MCF 10A (cell line): ENCODE results near the gene FAN1. TPM values are rescaled to one million over a fixed set of nuclear protein-coding genes. Genes with fewer than 3 reads are reported as not detected.

ENCODE experiments used
- BruUV-seq: library from RNA; stranded (reverse); fragments of 400-500 nt; replicated peaks from 2 replicates; lab custom pipeline; 2021; lab: Mats Ljungman, UMichigan
- CTCF ChIA-PET: fragments of 300-600 bp; sonication (Branson Sonifier 250); formaldehyde crosslinking; extraction: SDS; loops from one replicate; lab custom pipeline; 2021; ENCODE audit warnings: antibody characterized with exemption, inconsistent platforms; lab: Yijun Ruan, JAX
- POLR2A ChIA-PET: fragments of 300-600, 350-650 bp; sonication (Branson Sonifier 250); formaldehyde crosslinking; extraction: SDS; loops from one replicate; lab custom pipeline; 2020; ENCODE audit warnings: antibody characterized with exemption, inconsistent platforms; lab: Yijun Ruan, JAX
- DNase-seq: peaks from one replicate; pipeline ENCODE4 v3.0.0-alpha.2; 2018; ENCODE audit not compliant: unreplicated experiment
- H3K27ac Mint-ChIP-seq: one replicate; pipeline ENCODE4 v1.8.0; 2022; ENCODE audit warnings: mild to moderate bottlenecking, low read depth, mixed read lengths; ENCODE audit not compliant: unreplicated experiment
- H3K27me3 Mint-ChIP-seq: one replicate; pipeline ENCODE4 v1.8.0; 2022; ENCODE audit warnings: mixed read lengths; ENCODE audit not compliant: insufficient read depth, unreplicated experiment
- H3K36me3 Mint-ChIP-seq: one replicate; pipeline ENCODE4 v1.8.0; 2022; ENCODE audit warnings: mild to moderate bottlenecking, moderate library complexity, mixed read lengths; ENCODE audit not compliant: insufficient read depth, unreplicated experiment
- H3K4me1 Mint-ChIP-seq: one replicate; pipeline ENCODE4 v1.8.0; 2022; ENCODE audit warnings: mixed read lengths; ENCODE audit not compliant: insufficient read depth, unreplicated experiment
- H3K4me3 Mint-ChIP-seq: one replicate; pipeline ENCODE4 v1.8.0; 2022; ENCODE audit warnings: mild to moderate bottlenecking, moderate library complexity, mixed read lengths; ENCODE audit not compliant: unreplicated experiment
- H3K9me3 Mint-ChIP-seq: one replicate; pipeline ENCODE4 v1.8.0; 2022; ENCODE audit warnings: mixed read lengths; ENCODE audit not compliant: unreplicated experiment
- intact Hi-C: fragments of 100-400 bp; cut with micrococcal nuclease; formaldehyde crosslinking; loops from 2 replicates; pipeline ENCODE4 v1.14.1; 2022
- total RNA-seq: library from RNA; stranded (reverse); gene quantifications from 2 replicates; pipeline ENCODE4 v1.2.3, GENCODE V29; 2022
- TF ChIP-seq, protein P1 (sequence below): fragments of 200-600 bp; IDR thresholded peaks from one replicate; pipeline ENCODE4 v1.8.0; 2022; ENCODE audit warnings: antibody characterized with exemption, mild to moderate bottlenecking; ENCODE audit not compliant: unreplicated experiment

FAN1 gene
- total RNA-seq, 1 experiment from 2014 or later: 22.4 TPM

DNA sequence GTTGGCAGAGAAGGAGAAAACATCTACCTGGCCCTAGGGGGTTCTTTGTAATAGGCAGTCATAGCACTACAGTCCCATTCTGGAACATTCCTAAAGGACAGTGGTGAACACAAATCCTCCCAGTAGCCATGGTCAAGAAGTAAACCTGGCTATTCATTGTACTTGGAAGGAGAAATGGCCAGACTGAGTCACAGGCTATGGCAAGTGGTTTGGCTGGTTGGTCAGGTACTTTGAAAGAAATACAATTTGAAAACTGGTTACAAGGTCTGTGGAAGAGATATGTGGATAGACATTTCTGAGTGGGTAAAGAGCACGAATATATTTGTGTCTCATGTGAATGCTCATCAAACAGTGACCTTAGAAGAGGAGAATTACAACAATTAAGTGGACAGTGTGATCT, 33.0 kb upstream of the FAN1 start:
- Mint-ChIP-seq H3K4me3 (no peak overlapping the region), H3K9me3 (no peaks in the 10 kb centered on the region), H3K4me1 (no peaks in the 10 kb centered on the region), H3K27ac (no peak overlapping the region), H3K36me3 (no peaks in the 10 kb centered on the region), H3K27me3 (no peaks in the 10 kb centered on the region)
- ChIA-PET CTCF (interaction anchor here (4.2 kb wide), 1 partner anchor 12 kb away, joined by 25 read pairs; no protein-coding TSS in a partner anchor), POLR2A (no interaction called here)
- intact Hi-C loops: loop anchor here (1.0 kb wide), 1 partner anchor 11 kb away; no protein-coding TSS in a partner anchor
- no TSS peak for BruUV-seq
- DNase-seq: no peak
- TF ChIP-seq, protein P1, sequence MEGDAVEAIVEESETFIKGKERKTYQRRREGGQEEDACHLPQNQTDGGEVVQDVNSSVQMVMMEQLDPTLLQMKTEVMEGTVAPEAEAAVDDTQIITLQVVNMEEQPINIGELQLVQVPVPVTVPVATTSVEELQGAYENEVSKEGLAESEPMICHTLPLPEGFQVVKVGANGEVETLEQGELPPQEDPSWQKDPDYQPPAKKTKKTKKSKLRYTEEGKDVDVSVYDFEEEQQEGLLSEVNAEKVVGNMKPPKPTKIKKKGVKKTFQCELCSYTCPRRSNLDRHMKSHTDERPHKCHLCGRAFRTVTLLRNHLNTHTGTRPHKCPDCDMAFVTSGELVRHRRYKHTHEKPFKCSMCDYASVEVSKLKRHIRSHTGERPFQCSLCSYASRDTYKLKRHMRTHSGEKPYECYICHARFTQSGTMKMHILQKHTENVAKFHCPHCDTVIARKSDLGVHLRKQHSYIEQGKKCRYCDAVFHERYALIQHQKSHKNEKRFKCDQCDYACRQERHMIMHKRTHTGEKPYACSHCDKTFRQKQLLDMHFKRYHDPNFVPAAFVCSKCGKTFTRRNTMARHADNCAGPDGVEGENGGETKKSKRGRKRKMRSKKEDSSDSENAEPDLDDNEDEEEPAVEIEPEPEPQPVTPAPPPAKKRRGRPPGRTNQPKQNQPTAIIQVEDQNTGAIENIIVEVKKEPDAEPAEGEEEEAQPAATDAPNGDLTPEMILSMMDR: no peak

DNA sequence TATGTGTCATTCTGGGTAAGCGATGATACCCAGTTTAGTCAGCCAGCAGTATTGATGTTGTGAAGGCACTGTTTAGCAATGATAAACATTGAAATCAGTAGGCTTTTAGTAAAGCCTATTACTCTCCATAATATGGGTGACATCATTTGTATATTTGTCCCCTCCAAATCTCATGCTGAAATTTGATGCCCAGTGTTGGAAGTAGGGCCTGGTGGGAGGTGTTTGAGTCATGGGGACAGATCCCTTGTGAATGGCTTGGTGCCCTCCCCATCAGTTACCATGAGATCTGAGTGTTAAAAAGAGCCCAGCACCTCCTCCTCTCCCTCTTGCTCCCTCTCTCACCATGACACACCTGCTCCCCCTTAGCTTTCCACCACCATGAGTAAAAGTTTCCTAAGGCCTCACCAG, 31.4 kb upstream of the FAN1 start:
- intact Hi-C loops: no loop called here
- H3K4me1 Mint-ChIP-seq: no peaks in the 10 kb centered on the region
- no peak for DNase-seq
- no peaks in the 10 kb centered on the region for H3K27me3 Mint-ChIP-seq
- H3K27ac Mint-ChIP-seq: no peak overlapping the region
- TF ChIP-seq, protein P1: no peak
- no TSS peak for BruUV-seq
- POLR2A ChIA-PET: interaction anchor here (0.6 kb wide), 1 partner anchor 343 kb away, joined by 3 read pairs; no protein-coding TSS in a partner anchor
- H3K4me3 Mint-ChIP-seq: no peak overlapping the region
- no peaks in the 10 kb centered on the region for H3K9me3 Mint-ChIP-seq
- no peaks in the 10 kb centered on the region for H3K36me3 Mint-ChIP-seq
- CTCF ChIA-PET: interaction anchor here (0.6 to 1.1 kb wide), 3 partner anchors 10 to 13 kb away, joined by 3 to 4 read pairs (median 3); no protein-coding TSS in a partner anchor

DNA sequence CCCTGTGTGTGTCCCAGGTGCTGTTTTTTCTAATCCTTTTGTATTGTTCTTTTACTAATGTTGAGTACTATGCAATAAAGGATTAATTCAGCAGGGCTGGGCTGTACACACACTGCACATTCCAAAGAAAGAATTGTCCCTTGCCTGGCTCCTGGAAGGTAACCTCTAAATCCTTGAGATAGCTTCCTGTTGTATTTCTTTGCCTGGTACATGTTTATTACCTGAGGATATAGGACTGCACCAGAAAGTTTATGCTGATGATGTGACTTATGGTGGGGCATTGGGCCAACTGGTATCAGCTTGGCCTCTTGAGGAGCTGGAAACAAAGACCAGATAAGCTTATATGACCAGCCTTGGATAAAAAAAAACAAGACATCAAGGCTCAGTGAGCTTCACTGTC, 26.6 kb upstream of the FAN1 start:
- BruUV-seq: no TSS peak
- Mint-ChIP-seq H3K27me3 (peaks cover 25% of the 10 kb centered on the region), H3K9me3 (no peaks in the 10 kb centered on the region), H3K27ac (no peak overlapping the region), H3K4me3 (no peak overlapping the region), H3K36me3 (no peaks in the 10 kb centered on the region), H3K4me1 (no peaks in the 10 kb centered on the region)
- ChIA-PET CTCF (interaction anchor here (0.6 to 1.1 kb wide), 2 partner anchors 18 to 216 kb away, joined by 3 read pairs; no protein-coding TSS in a partner anchor), POLR2A (interaction anchor here (0.7 kb wide), 1 partner anchor 48 kb away, joined by 3 read pairs; no protein-coding TSS in a partner anchor)
- TF ChIP-seq, protein P1: no peak
- intact Hi-C loops: no loop called here
- no peak for DNase-seq

DNA sequence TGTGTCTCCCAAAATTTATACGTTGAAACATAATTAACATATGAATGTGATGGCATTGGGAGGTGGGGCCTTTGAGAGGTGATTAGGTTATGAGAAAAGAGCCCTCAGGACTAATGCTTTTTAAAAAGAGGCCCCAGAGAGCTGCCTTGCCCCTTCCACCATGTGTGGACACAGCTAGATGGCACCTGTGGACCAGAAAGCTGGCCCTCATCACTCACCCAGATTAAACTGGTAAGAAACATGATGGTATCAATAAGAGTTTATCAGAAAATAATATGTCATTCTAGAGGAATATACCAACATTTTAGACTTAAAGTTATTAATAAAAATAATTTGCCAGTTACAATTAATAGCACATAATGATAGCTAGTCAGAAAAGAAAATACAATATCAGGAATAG, 25.2 kb upstream of the FAN1 start:
- Mint-ChIP-seq H3K4me1 (no peaks in the 10 kb centered on the region), H3K4me3 (no peak overlapping the region), H3K27ac (no peak overlapping the region), H3K9me3 (no peaks in the 10 kb centered on the region), H3K36me3 (no peaks in the 10 kb centered on the region), H3K27me3 (peaks cover 25% of the 10 kb centered on the region)
- ChIA-PET CTCF (no interaction called here), POLR2A (interaction anchor here (0.6 kb wide), 2 partner anchors 15 to 160 kb away, joined by 3 read pairs; no protein-coding TSS in a partner anchor)
- no peak for DNase-seq
- BruUV-seq: no TSS peak
- TF ChIP-seq, protein P1: no peak
- intact Hi-C loops: no loop called here
